H9 (cell line): ENCODE data around the gene FMOD. TPM values are rescaled to one million over a fixed set of nuclear protein-coding genes. Genes with fewer than 3 reads are reported as not detected.
"Not testable (repeated sequence)": the region's sequence is repeated elsewhere in the genome, so short reads cannot be mapped to it uniquely, and the experiment has no call there.

ENCODE experiments used
- DNase-seq: peaks from one replicate; pipeline ENCODE4 v3.0.0-alpha.2; 2017
- H2AFZ ChIP-seq: one replicate; pipeline ENCODE4 v1.6.1; 2013; ENCODE audit warnings: mild to moderate bottlenecking, low read length, control low read depth, moderate library complexity
- H2AK5ac ChIP-seq: 2 replicates; pipeline ENCODE4 v1.6.1; 2013; ENCODE audit warnings: low read length, control low read depth, mixed read lengths; ENCODE audit not compliant: insufficient read length
- H2BK120ac ChIP-seq: one replicate; pipeline ENCODE4 v1.6.1; 2013; ENCODE audit warnings: low read depth, mild to moderate bottlenecking, low read length, control low read depth, inconsistent platforms; ENCODE audit not compliant: poor library complexity, severe bottlenecking
- H2BK12ac ChIP-seq: 2 replicates; pipeline ENCODE4 v1.6.1; 2013; ENCODE audit warnings: low read length, control low read depth, mixed read lengths, low read depth; ENCODE audit not compliant: insufficient read length
- H2BK15ac ChIP-seq: 2 replicates; pipeline ENCODE4 v1.6.1; 2013; ENCODE audit warnings: low read depth, low read length, control low read depth
- H2BK20ac ChIP-seq: one replicate; pipeline ENCODE4 v1.6.1; 2013; ENCODE audit warnings: low read depth, mild to moderate bottlenecking, low read length, control low read depth, inconsistent platforms; ENCODE audit not compliant: poor library complexity, severe bottlenecking
- H2BK5ac ChIP-seq: 2 replicates; pipeline ENCODE4 v1.6.1; 2013; ENCODE audit warnings: low read length, control low read depth, mixed read lengths; ENCODE audit not compliant: insufficient read length
- H3K14ac ChIP-seq: 2 replicates; pipeline ENCODE4 v1.6.1; 2013; ENCODE audit warnings: low read length, control low read depth; ENCODE audit not compliant: insufficient read depth
- H3K18ac ChIP-seq: 2 replicates; pipeline ENCODE4 v1.6.1; 2013; ENCODE audit warnings: low read depth, mild to moderate bottlenecking, mixed read lengths, low read length, control low read depth; ENCODE audit not compliant: insufficient read length
- H3K23ac ChIP-seq: 2 replicates; pipeline ENCODE4 v1.6.1; 2013; ENCODE audit warnings: low read length, control low read depth, mixed read lengths, low read depth; ENCODE audit not compliant: insufficient read length
- H3K23me2 ChIP-seq: 2 replicates; pipeline ENCODE4 v1.6.1; 2013; ENCODE audit warnings: low read depth, mild to moderate bottlenecking, mixed read lengths, low read length, control low read depth; ENCODE audit not compliant: insufficient read length, poor library complexity, severe bottlenecking
- H3K27ac ChIP-seq: 2 replicates; pipeline ENCODE4 v1.5.1; 2013; ENCODE audit warnings: low read length, control low read depth, mixed read lengths, low read depth; ENCODE audit not compliant: insufficient read length
- H3K27me3 ChIP-seq: 2 replicates; pipeline ENCODE4 v1.6.1; 2013; ENCODE audit warnings: low read length, control low read depth, inconsistent platforms; ENCODE audit not compliant: insufficient read depth
- H3K4ac ChIP-seq: 2 replicates; pipeline ENCODE4 v1.6.1; 2013; ENCODE audit warnings: low read depth, mild to moderate bottlenecking, control low read depth, inconsistent platforms, low read length, moderate library complexity
- H3K4me1 ChIP-seq: 2 replicates; pipeline ENCODE4 v1.6.1; 2013; ENCODE audit warnings: low read length, control low read depth, inconsistent platforms; ENCODE audit not compliant: insufficient read depth
- H3K4me2 ChIP-seq: 2 replicates; pipeline ENCODE4 v1.6.1; 2013; ENCODE audit warnings: low read length, control low read depth, mixed read lengths; ENCODE audit not compliant: insufficient read length, insufficient read depth
- H3K56ac ChIP-seq: 2 replicates; pipeline ENCODE4 v1.6.1; 2013; ENCODE audit warnings: low read depth, mild to moderate bottlenecking, mixed read lengths, low read length, control low read depth; ENCODE audit not compliant: insufficient read length
- H3K79me1 ChIP-seq: 2 replicates; pipeline ENCODE4 v1.6.1; 2013; ENCODE audit warnings: low read depth, mild to moderate bottlenecking, moderate library complexity, low read length, control low read depth, inconsistent platforms; ENCODE audit not compliant: insufficient read depth, poor library complexity, severe bottlenecking
- H3K79me2 ChIP-seq: 2 replicates; pipeline ENCODE4 v1.6.1; 2013; ENCODE audit warnings: low read length, control low read depth, inconsistent platforms; ENCODE audit not compliant: insufficient read depth
- H3K9ac ChIP-seq: 2 replicates; pipeline ENCODE4 v1.6.1; 2013; ENCODE audit warnings: low read length, control low read depth, mixed read lengths; ENCODE audit not compliant: insufficient read length; ENCODE audit errors: extremely low read depth
- H3K9me3 ChIP-seq: one replicate; pipeline ENCODE4 v1.6.1; 2013; ENCODE audit warnings: low read depth, low read length, inconsistent platforms; ENCODE audit not compliant: control insufficient read depth
- H3T11ph ChIP-seq: one replicate; pipeline ENCODE4 v1.6.1; 2013; ENCODE audit warnings: mild to moderate bottlenecking, low read length, control low read depth, inconsistent platforms
- H4K20me1 ChIP-seq: one replicate; pipeline ENCODE4 v1.6.1; 2013; ENCODE audit not compliant: control insufficient read depth, insufficient read length, insufficient read depth
- H4K5ac ChIP-seq: 2 replicates; pipeline ENCODE4 v1.6.1; 2013; ENCODE audit warnings: low read depth, mild to moderate bottlenecking, mixed read lengths, low read length, control low read depth; ENCODE audit not compliant: insufficient read length
- H4K8ac ChIP-seq: replicated peaks from 2 replicates; pipeline ENCODE4 v1.6.1; 2013; ENCODE audit warnings: low read length, control low read depth, mixed read lengths, low read depth; ENCODE audit not compliant: insufficient read length
- H4K91ac ChIP-seq: 2 replicates; pipeline ENCODE4 v1.6.1; 2013; ENCODE audit warnings: low read depth, mild to moderate bottlenecking, moderate library complexity, mixed read lengths, low read length, control low read depth; ENCODE audit not compliant: insufficient read length
- H3K27ac Mint-ChIP-seq, 3 experiments: 2 replicates in 2 of 3; 3 replicates in 1 of 3; pipeline ENCODE4 v1.8.0; 2020 to 2021; ENCODE audit warnings: mixed read lengths in 3 of 3, mild to moderate bottlenecking in 1 of 3, moderate library complexity in 1 of 3
- H3K27me3 Mint-ChIP-seq: 2 replicates; pipeline ENCODE4 v1.8.0; 2021; ENCODE audit warnings: low read depth, mild to moderate bottlenecking, moderate library complexity, mixed read lengths
- H3K36me3 Mint-ChIP-seq, 3 experiments: 2 replicates in 2 of 3; 3 replicates in 1 of 3; pipeline ENCODE4 v1.8.0; 2020 to 2021; ENCODE audit warnings: low read depth in 3 of 3, mixed read lengths in 3 of 3; ENCODE audit not compliant: insufficient read depth in 1 of 3
- H3K4me1 Mint-ChIP-seq, 2 experiments: 2 replicates each; pipeline ENCODE4 v1.8.0; 2020; ENCODE audit warnings: mixed read lengths in 2 of 2
- H3K4me3 Mint-ChIP-seq, 2 experiments: 2 replicates in 1 of 2; 3 replicates in 1 of 2; pipeline ENCODE4 v1.8.0; 2020 to 2021; ENCODE audit warnings: mild to moderate bottlenecking in 2 of 2, mixed read lengths in 2 of 2, moderate library complexity in 1 of 2
- H3K9me3 Mint-ChIP-seq, 2 experiments: 2 replicates in 1 of 2; 3 replicates in 1 of 2; pipeline ENCODE4 v1.8.0; 2020; ENCODE audit warnings: mild to moderate bottlenecking in 2 of 2, mixed read lengths in 2 of 2, moderate library complexity in 1 of 2
- CTCF ChIP-seq: fragments of 200-600 bp; sonication (generic); conservative IDR thresholded peaks from 3 replicates; pipeline ENCODE4 v1.8.0; 2021; ENCODE audit warnings: antibody characterized with exemption, mild to moderate bottlenecking
- WGBS: extraction: QIAGEN DNeasy Blood & Tissue Kit; methylation state at CpG from one replicate; pipeline ENCODE4 v1.1.7; 2013; ENCODE audit warnings: missing lambda C conversion rate, low lambda C conversion rate, mixed read lengths; ENCODE audit not compliant: insufficient read length; ENCODE audit errors: extremely low coverage; 5-methylcytosine and 5-hydroxymethylcytosine counted together
- total RNA-seq: library from RNA; stranded (reverse); gene quantifications from 2 replicates; pipeline ENCODE4 v1.2.1, GENCODE V29; 2021

FMOD gene
- total RNA-seq, 1 experiment from 2014 or later = not detected

GRCh38 chr1:203300441-203301330 lies 50.2 kb downstream of the FMOD start:
- H3K56ac ChIP-seq = no peak overlapping the region
- no peak overlapping the region for H3K27ac ChIP-seq
- no peak overlapping the region for H3K4me2 ChIP-seq
- Mint-ChIP-seq H3K36me3 (no peaks in the 10 kb centered on the region), H3K4me1 (peaks cover 13 to 17% of the 10 kb centered on the region in 2 experiments), H3K27me3 (peaks cover 98% of the 10 kb centered on the region), H3K4me3 (no peak overlapping the region), H3K27ac (no peak overlapping the region), H3K9me3 (no peaks in the 10 kb centered on the region; a peak in 1 of 5 replicates)
- H2BK5ac ChIP-seq = no peak overlapping the region
- no peaks in the 10 kb centered on the region for H3K79me2 ChIP-seq
- H2AFZ ChIP-seq = no peak overlapping the region
- no peak for DNase-seq
- H3K18ac ChIP-seq = no peak overlapping the region
- no peak overlapping the region for H3K14ac ChIP-seq
- H3K9ac ChIP-seq = no peak overlapping the region
- no peak overlapping the region for H3T11ph ChIP-seq
- H3K23ac ChIP-seq = no peak overlapping the region
- H2BK20ac ChIP-seq = no peak overlapping the region
- H3K4ac ChIP-seq = no peak overlapping the region
- H4K5ac ChIP-seq = no peak overlapping the region
- no peak overlapping the region for H2BK15ac ChIP-seq
- no peaks in the 10 kb centered on the region for H3K4me1 ChIP-seq
- WGBS = 100% methylated on average over 1 of the region's 11 CpGs
- H3K23me2 ChIP-seq = peaks cover 7% of the 10 kb centered on the region
- H3K9me3 ChIP-seq = no peaks in the 10 kb centered on the region
- H2BK120ac ChIP-seq = no peak overlapping the region
- no peak for TF ChIP-seq CTCF
- no peaks in the 10 kb centered on the region for H3K79me1 ChIP-seq
- peaks cover 44% of the 10 kb centered on the region for H3K27me3 ChIP-seq
- no peak overlapping the region for H4K8ac ChIP-seq
- H4K20me1 ChIP-seq = no peaks in the 10 kb centered on the region
- no peak overlapping the region for H4K91ac ChIP-seq
- no peak overlapping the region for H2BK12ac ChIP-seq
- H2AK5ac ChIP-seq = no peak overlapping the region

GRCh38 chr1:203299719-203300429 lies 51.0 kb downstream of the FMOD start:
- H3K79me1 ChIP-seq, H3K4me3 Mint-ChIP-seq, H3K14ac ChIP-seq, H3K9me3 Mint-ChIP-seq, H2BK15ac ChIP-seq, H2BK5ac ChIP-seq, H3K9ac ChIP-seq, H3K27ac ChIP-seq, H2BK12ac ChIP-seq, H2AFZ ChIP-seq, H4K8ac ChIP-seq, H3K4me1 ChIP-seq, H3K18ac ChIP-seq, H3K23me2 ChIP-seq, H3K23ac ChIP-seq, H3K9me3 ChIP-seq, H2BK120ac ChIP-seq, H3K56ac ChIP-seq, H3K4ac ChIP-seq, DNase-seq, H3K79me2 ChIP-seq, H3T11ph ChIP-seq, H4K20me1 ChIP-seq, H4K91ac ChIP-seq, H3K27ac Mint-ChIP-seq, H3K36me3 Mint-ChIP-seq, H4K5ac ChIP-seq, H3K4me2 ChIP-seq, H2BK20ac ChIP-seq, H2AK5ac ChIP-seq: not testable (repeated sequence)
- peaks cover 41% of the 10 kb centered on the region for H3K27me3 ChIP-seq
- Mint-ChIP-seq H3K4me1 (peaks cover 17 to 18% of the 10 kb centered on the region in 2 experiments), H3K27me3 (peaks cover 99% of the 10 kb centered on the region)
- no CpG with 5 or more reads among the region's 8 CpGs for WGBS
